Osteocyte (in vitro differentiated cells): ENCODE results near the gene GAS7. TPM values are rescaled to one million over a fixed set of nuclear protein-coding genes. Genes with fewer than 3 reads are reported as not detected.

Source experiments
- DNase-seq: peaks from one replicate; pipeline ENCODE4 v3.0.0; 2021; ENCODE audit warnings: mixed read lengths; ENCODE audit not compliant: unreplicated experiment; ENCODE audit errors: extremely low spot score
- H3K27ac Mint-ChIP-seq: one replicate; pipeline ENCODE4 v1.8.0; 2021; ENCODE audit warnings: mild to moderate bottlenecking, mixed read lengths; ENCODE audit not compliant: unreplicated experiment
- H3K27me3 Mint-ChIP-seq: one replicate; pipeline ENCODE4 v1.8.0; 2021; ENCODE audit warnings: mixed read lengths; ENCODE audit not compliant: unreplicated experiment
- H3K36me3 Mint-ChIP-seq: one replicate; pipeline ENCODE4 v1.8.0; 2021; ENCODE audit warnings: mixed read lengths; ENCODE audit not compliant: unreplicated experiment
- H3K4me1 Mint-ChIP-seq: one replicate; pipeline ENCODE4 v1.8.0; 2021; ENCODE audit warnings: mixed read lengths; ENCODE audit not compliant: unreplicated experiment
- H3K4me3 Mint-ChIP-seq: one replicate; pipeline ENCODE4 v1.8.0; 2021; ENCODE audit warnings: mild to moderate bottlenecking, moderate library complexity, mixed read lengths; ENCODE audit not compliant: unreplicated experiment
- H3K9me3 Mint-ChIP-seq: one replicate; pipeline ENCODE4 v1.8.0; 2021; ENCODE audit warnings: mixed read lengths; ENCODE audit not compliant: unreplicated experiment
- CTCF ChIP-seq: fragments of 200-600 bp; sonication (generic); IDR thresholded peaks from 2 replicates; pipeline ENCODE4 v1.5.0; 2021; ENCODE audit warnings: antibody characterized with exemption, mild to moderate bottlenecking, moderate library complexity
- total RNA-seq: library from RNA; stranded (reverse); gene quantifications from 2 replicates; pipeline ENCODE4 v1.2.1, GENCODE V29; 2021

GAS7 gene
- total RNA-seq, 1 donor from 2014 or later: 18.1 TPM

GRCh38 chr17:10182785-10183184 is 15.6 kb downstream of the GAS7 start:
- H3K4me3 Mint-ChIP-seq: no peak overlapping the region

GRCh38 chr17:10178506-10178991 is 19.9 kb downstream of the GAS7 start:
- DNase-seq: no peak
- Mint-ChIP-seq H3K4me1 (peaks cover 45% of the 10 kb centered on the region), H3K9me3 (no peaks in the 10 kb centered on the region), H3K27me3 (no peaks in the 10 kb centered on the region), H3K36me3 (no peaks in the 10 kb centered on the region), H3K4me3 (no peak overlapping the region), H3K27ac (peak overlapping the region; percentile 46)
- TF ChIP-seq CTCF: no peak

More at GRCh38 chr17:10182785-10183184, 15.6 kb downstream of the GAS7 start:
- H3K27me3 Mint-ChIP-seq: no peaks in the 10 kb centered on the region
- H3K36me3 Mint-ChIP-seq: no peaks in the 10 kb centered on the region
- no peaks in the 10 kb centered on the region for H3K9me3 Mint-ChIP-seq
- DNase-seq: no peak
- TF ChIP-seq CTCF: no peak
- peaks cover 42% of the 10 kb centered on the region for H3K4me1 Mint-ChIP-seq
- no peak overlapping the region for H3K27ac Mint-ChIP-seq

- H3K9me3 Mint-ChIP-seq: no peaks in the 10 kb centered on the region
- peak overlapping the region; percentile 46 for H3K27ac Mint-ChIP-seq
- peak; percentile 85 for DNase-seq
- H3K4me1 Mint-ChIP-seq: peaks cover 43% of the 10 kb centered on the region
- H3K4me3 Mint-ChIP-seq: no peak overlapping the region
- no peaks in the 10 kb centered on the region for H3K27me3 Mint-ChIP-seq
- no peak for TF ChIP-seq CTCF
- no peaks in the 10 kb centered on the region for H3K36me3 Mint-ChIP-seq
These were observed 20.4 kb downstream of the GAS7 start for GRCh38 chr17:10177913-10178505.

GRCh38 chr17:10177131-10177912 is 21.1 kb downstream of the GAS7 start:
- Mint-ChIP-seq H3K4me1 (peaks cover 44% of the 10 kb centered on the region), H3K27ac (peak overlapping the region; percentile 46), H3K27me3 (no peaks in the 10 kb centered on the region), H3K9me3 (no peaks in the 10 kb centered on the region), H3K36me3 (no peaks in the 10 kb centered on the region), H3K4me3 (no peak overlapping the region)
- TF ChIP-seq CTCF: no peak
- no peak for DNase-seq

- no peak overlapping the region for H3K4me3 Mint-ChIP-seq
- H3K27ac Mint-ChIP-seq: no peak overlapping the region
- no peaks in the 10 kb centered on the region for H3K36me3 Mint-ChIP-seq
- DNase-seq: no peak
- no peak for TF ChIP-seq CTCF
- H3K9me3 Mint-ChIP-seq: no peaks in the 10 kb centered on the region
- peaks cover 34% of the 10 kb centered on the region for H3K4me1 Mint-ChIP-seq
- peaks cover 8% of the 10 kb centered on the region for H3K27me3 Mint-ChIP-seq
These were observed 24.5 kb downstream of the GAS7 start for GRCh38 chr17:10173913-10174312.
